Measurements from ENCODE around the gene ANO7. TPM values are rescaled to one million over a fixed set of nuclear protein-coding genes. Genes with fewer than 3 reads are reported as not detected.
A peak's percentile ranks its signal among the peaks of the same experiment; 100 is the strongest.

Gene ANO7
- total RNA-seq, 4 donors from 2014 or later, result 0.32 to 1.3 (median 0.42) TPM; not detected in 1

GRCh38 chr2:241254904-241255351 is 66.5 kb downstream of the ANO7 start:
- Histone ChIP-seq H3K36me3 (peaks cover 77 to 100% (median 92%) of the 10 kb centered on the region in 4 donors), H3K4me3 (no peak overlapping the region), H3K27me3 (no peaks in the 10 kb centered on the region), H3K9me3 (no peaks in the 10 kb centered on the region), H3K4me1 (peaks cover 0 to 16% (median 7%) of the 10 kb centered on the region in 4 donors), H3K27ac (replicated peaks in 1 of 4) (no peak overlapping the region)
- TF ChIP-seq POLR2A (IDR thresholded peaks at IDR 0.05; ENCODE audit: low read depth), result no peak
- TF ChIP-seq EP300 (IDR thresholded peaks at IDR 0.05), result no peak
- intact Hi-C loops (cut with DNase I), result no loop called here
- no peak for DNase-seq (ENCODE audit: extremely low spot score)
- 92% methylated on average over 10 of the region's 10 CpGs for WGBS

- intact Hi-C loops (cut with DNase I), result no loop called here
- H3K27me3 ChIP-seq, result no peaks in the 10 kb centered on the region
- no peaks in the 10 kb centered on the region for H3K9me3 ChIP-seq
- peaks cover 0 to 16% (median 7%) of the 10 kb centered on the region in 4 donors for H3K4me1 ChIP-seq
- WGBS, result 82% methylated on average over 10 of the region's 13 CpGs
- H3K36me3 ChIP-seq, result peaks cover 76 to 100% (median 92%) of the 10 kb centered on the region in 4 donors
- DNase-seq (ENCODE audit: extremely low spot score), result no peak
- TF ChIP-seq EP300 (IDR thresholded peaks at IDR 0.05), result no peak
- TF ChIP-seq CTCF (IDR thresholded peaks at IDR 0.05), result no peak
- no peak for TF ChIP-seq POLR2A (IDR thresholded peaks at IDR 0.05; ENCODE audit: low read depth)
- no peak for TF ChIP-seq POLR2AphosphoS5 (IDR thresholded peaks at IDR 0.05)
- H3K4me3 ChIP-seq, result no peak overlapping the region
- H3K27ac ChIP-seq (replicated peaks in 1 of 4), result no peak overlapping the region
These were observed 67.2 kb downstream of the ANO7 start for GRCh38 chr2:241255542-241256167.

- no peaks in the 10 kb centered on the region for H3K27me3 ChIP-seq
- no peaks in the 10 kb centered on the region for H3K9me3 ChIP-seq
- TF ChIP-seq EP300 (IDR thresholded peaks at IDR 0.05) (no peak), CTCF (IDR thresholded peaks at IDR 0.05) (no peak), POLR2AphosphoS5 (IDR thresholded peaks at IDR 0.05) (no peak), POLR2A (IDR thresholded peaks at IDR 0.05; ENCODE audit: low read depth) (no peak)
- no peak overlapping the region for H3K4me3 ChIP-seq
- H3K36me3 ChIP-seq, result peaks cover 76 to 100% (median 92%) of the 10 kb centered on the region in 4 donors
- no peak for DNase-seq (ENCODE audit: extremely low spot score)
- intact Hi-C loops (cut with DNase I), result no loop called here
- peaks cover 0 to 16% (median 7%) of the 10 kb centered on the region in 4 donors for H3K4me1 ChIP-seq
- H3K27ac ChIP-seq (replicated peaks in 1 of 4), result no peak overlapping the region
- 81% methylated on average over 10 of the region's 11 CpGs for WGBS
These were observed 67.7 kb downstream of the ANO7 start for GRCh38 chr2:241256168-241256545.

GRCh38 chr2:241257419-241258032 is 69.0 kb downstream of the ANO7 start:
- no peak for DNase-seq (ENCODE audit: extremely low spot score)
- intact Hi-C loops (cut with DNase I), result no loop called here
- Histone ChIP-seq H3K4me3 (no peak overlapping the region), H3K4me1 (peaks cover 0 to 16% (median 7%) of the 10 kb centered on the region in 4 donors), H3K27me3 (no peaks in the 10 kb centered on the region), H3K36me3 (peaks cover 76 to 100% (median 92%) of the 10 kb centered on the region in 4 donors), H3K27ac (replicated peaks in 1 of 4) (no peak overlapping the region), H3K9me3 (no peaks in the 10 kb centered on the region)
- TF ChIP-seq POLR2AphosphoS5 (IDR thresholded peaks at IDR 0.05) (no peak), CTCF (IDR thresholded peaks at IDR 0.05) (peak in 1 of 3 experiments; percentile 8), EP300 (IDR thresholded peaks at IDR 0.05) (no peak)
- WGBS, result 75% methylated on average over 11 of the region's 11 CpGs

GRCh38 chr2:241258505-241259280 is 70.2 kb downstream of the ANO7 start:
- peaks cover 75 to 100% (median 92%) of the 10 kb centered on the region in 4 donors for H3K36me3 ChIP-seq
- no peak overlapping the region for H3K4me3 ChIP-seq
- H3K27ac ChIP-seq (replicated peaks in 1 of 4), result no peak overlapping the region
- TF ChIP-seq POLR2AphosphoS5 (IDR thresholded peaks at IDR 0.05), result no peak
- TF ChIP-seq CTCF (IDR thresholded peaks at IDR 0.05), result no peak
- TF ChIP-seq POLR2A (IDR thresholded peaks at IDR 0.05; ENCODE audit: low read depth), result no peak
- TF ChIP-seq EP300 (IDR thresholded peaks at IDR 0.05), result no peak
- H3K9me3 ChIP-seq, result no peaks in the 10 kb centered on the region
- H3K27me3 ChIP-seq, result no peaks in the 10 kb centered on the region
- intact Hi-C loops (cut with DNase I), result no loop called here
- WGBS, result 52% methylated on average over 8 of the region's 8 CpGs
- DNase-seq (ENCODE audit: extremely low spot score), result no peak
- peaks cover 0 to 16% (median 7%) of the 10 kb centered on the region in 4 donors for H3K4me1 ChIP-seq

Measured in esophagus muscularis mucosa (tissue), 4 donors.